Measurements from ENCODE around the gene CRYBB3. TPM values are rescaled to one million over a fixed set of nuclear protein-coding genes. Genes with fewer than 3 reads are reported as not detected.

The CRYBB3 gene
- total RNA-seq, 4 donors from 2014 or later, result not detected

- DNase-seq, result no peak
- TF ChIP-seq CTCF (IDR thresholded peaks at IDR 0.05), result no peak
- no peak for TF ChIP-seq POLR2A (IDR thresholded peaks at IDR 0.05)
- no peaks in the 10 kb centered on the region for H3K27me3 ChIP-seq
- no peak overlapping the region for H3K27ac ChIP-seq
- H3K9me3 ChIP-seq, result no peaks in the 10 kb centered on the region
- H3K4me1 ChIP-seq, result no peaks in the 10 kb centered on the region
- no peaks in the 10 kb centered on the region for H3K36me3 ChIP-seq
- intact Hi-C loops (cut with DNase I; ENCODE audit: low total_unique reads), result no loop called here
- no peak overlapping the region for H3K4me3 ChIP-seq
Measured at GRCh38 chr22:25160120-25160996, 39.3 kb upstream of the CRYBB3 start.

- Histone ChIP-seq H3K36me3 (no peaks in the 10 kb centered on the region), H3K27ac (no peak overlapping the region), H3K9me3 (no peaks in the 10 kb centered on the region), H3K4me3 (no peak overlapping the region), H3K4me1 (no peaks in the 10 kb centered on the region), H3K27me3 (no peaks in the 10 kb centered on the region)
- intact Hi-C loops (cut with DNase I; ENCODE audit: low total_unique reads), result no loop called here
- no peak for DNase-seq
- no peak for TF ChIP-seq CTCF (IDR thresholded peaks at IDR 0.05)
- no peak for TF ChIP-seq POLR2A (IDR thresholded peaks at IDR 0.05)
Measured at GRCh38 chr22:25161017-25161915, 38.4 kb upstream of the CRYBB3 start.

- H3K27ac ChIP-seq, result no peak overlapping the region
- no peaks in the 10 kb centered on the region for H3K4me1 ChIP-seq
- H3K27me3 ChIP-seq, result no peaks in the 10 kb centered on the region
- intact Hi-C loops (cut with DNase I; ENCODE audit: low total_unique reads), result no loop called here
- no peaks in the 10 kb centered on the region for H3K9me3 ChIP-seq
- TF ChIP-seq CTCF (IDR thresholded peaks at IDR 0.05) (no peak), POLR2A (IDR thresholded peaks at IDR 0.05) (no peak)
- H3K4me3 ChIP-seq, result no peak overlapping the region
- no peak for DNase-seq
- no peaks in the 10 kb centered on the region for H3K36me3 ChIP-seq
Measured at GRCh38 chr22:25161916-25162530, 37.6 kb upstream of the CRYBB3 start.

GRCh38 chr22:25162561-25162960 is 37.1 kb upstream of the CRYBB3 start:
- TF ChIP-seq POLR2A (IDR thresholded peaks at IDR 0.05) (no peak), CTCF (IDR thresholded peaks at IDR 0.05) (no peak)
- H3K27me3 ChIP-seq, result no peaks in the 10 kb centered on the region
- no peaks in the 10 kb centered on the region for H3K4me1 ChIP-seq
- H3K36me3 ChIP-seq, result no peaks in the 10 kb centered on the region
- intact Hi-C loops (cut with DNase I; ENCODE audit: low total_unique reads), result no loop called here
- no peak overlapping the region for H3K4me3 ChIP-seq
- no peaks in the 10 kb centered on the region for H3K9me3 ChIP-seq
- no peak overlapping the region for H3K27ac ChIP-seq
- no peak for DNase-seq

Measured in uterus (tissue), 4 donors.